Central memory CD4-positive, alpha-beta T cell (primary cell): ENCODE data around the gene GIGYF2.

Experiments used
- DNase-seq: peaks from one replicate; pipeline ENCODE4 v3.0.0; 2022

GIGYF2 gene

GRCh38 chr2:232883116-232883721 is 186.1 kb downstream of the GIGYF2 start:
- no peak for DNase-seq

- no peak for DNase-seq
These were observed 186.9 kb downstream of the GIGYF2 start for GRCh38 chr2:232884001-232884421.

DNA sequence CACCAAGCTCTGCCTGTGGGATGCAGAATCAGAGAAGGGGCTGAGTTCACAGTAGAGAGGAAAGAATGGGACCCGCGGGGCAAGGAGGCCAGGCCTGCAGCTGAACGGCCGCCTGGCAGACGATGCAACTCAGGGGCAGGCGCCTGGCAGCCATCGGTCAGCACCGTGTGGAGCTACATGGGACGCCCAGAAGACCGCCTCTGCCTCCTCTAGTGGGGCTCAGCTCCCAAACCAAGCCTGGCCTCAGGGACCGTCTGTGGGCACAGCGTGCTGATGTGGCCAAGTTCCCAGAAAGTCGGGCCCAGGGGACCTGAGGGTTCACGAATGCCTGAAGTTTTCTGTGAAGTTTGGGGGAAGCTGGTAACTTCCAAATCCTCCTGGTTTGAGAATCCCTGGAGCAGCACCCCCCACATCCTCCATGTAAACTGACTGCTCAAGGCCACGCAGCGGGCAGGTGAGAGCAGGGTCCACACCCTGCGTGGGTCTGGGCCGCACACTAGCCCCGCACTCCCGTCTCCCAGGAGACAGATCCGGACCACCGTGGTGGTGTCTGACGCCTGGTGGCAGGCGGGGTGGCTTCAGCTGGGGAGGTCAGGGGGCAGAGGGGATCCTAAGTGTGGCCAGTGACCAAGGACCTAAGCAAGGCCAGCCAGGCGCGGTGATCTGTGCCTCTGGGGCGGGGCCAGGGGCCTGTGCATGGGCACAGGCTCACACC is 187.6 kb downstream of the GIGYF2 start:
- DNase-seq = no peak

DNA sequence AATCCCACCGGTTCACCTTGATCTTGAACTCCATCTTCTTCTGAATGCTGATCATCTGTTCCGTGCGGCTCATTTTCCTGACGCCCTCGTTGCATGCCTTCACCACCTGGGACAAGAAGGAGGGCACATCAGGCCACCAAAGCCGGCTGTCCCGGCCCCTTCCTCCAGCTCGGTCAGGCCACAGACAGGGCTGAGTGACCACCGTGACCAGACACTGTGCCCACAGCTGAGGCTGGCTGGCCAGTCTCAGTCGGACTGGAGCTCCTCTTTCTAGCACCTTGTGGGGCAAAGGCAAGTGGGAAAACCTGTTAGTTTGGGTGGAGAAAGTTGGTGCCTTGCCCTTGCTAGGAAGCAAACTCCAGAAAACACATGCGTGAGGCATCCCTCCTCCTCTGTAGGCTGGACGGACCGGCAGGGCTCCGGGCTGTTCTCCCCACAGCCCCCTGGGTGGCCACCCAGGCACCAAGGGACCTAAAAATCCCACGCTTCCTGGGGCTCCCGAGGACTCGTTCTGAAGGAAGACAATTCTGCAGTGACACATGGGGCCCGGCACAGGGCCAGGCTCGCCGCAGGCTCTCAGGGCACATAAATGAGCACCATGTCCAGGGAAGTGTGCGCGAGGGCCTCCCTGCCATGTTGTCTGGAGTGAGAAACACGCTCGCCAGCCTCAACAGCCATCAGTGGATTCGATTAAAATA is 188.3 kb downstream of the GIGYF2 start:
- DNase-seq = no peak

DNA sequence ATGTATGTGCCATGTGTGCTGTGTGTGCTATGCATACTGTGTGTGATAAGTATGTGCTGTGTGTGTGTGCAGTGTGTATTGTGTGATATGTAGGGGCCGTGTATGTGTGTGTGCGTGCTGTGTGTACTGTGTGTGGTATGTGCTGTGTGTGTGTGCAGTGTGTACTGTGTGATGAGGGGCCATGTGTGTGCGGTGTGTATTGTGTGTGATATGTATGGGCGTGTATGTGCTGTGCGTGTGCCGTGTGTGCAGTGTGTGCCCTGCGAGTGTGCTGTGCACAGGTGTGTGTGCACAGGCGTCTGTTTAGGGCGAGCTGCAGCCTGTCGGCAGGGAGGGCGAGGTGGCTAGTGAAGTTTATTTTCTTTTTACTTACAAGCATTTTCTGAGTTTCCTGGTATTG is 189.0 kb downstream of the GIGYF2 start:
- DNase-seq = no peak

DNA sequence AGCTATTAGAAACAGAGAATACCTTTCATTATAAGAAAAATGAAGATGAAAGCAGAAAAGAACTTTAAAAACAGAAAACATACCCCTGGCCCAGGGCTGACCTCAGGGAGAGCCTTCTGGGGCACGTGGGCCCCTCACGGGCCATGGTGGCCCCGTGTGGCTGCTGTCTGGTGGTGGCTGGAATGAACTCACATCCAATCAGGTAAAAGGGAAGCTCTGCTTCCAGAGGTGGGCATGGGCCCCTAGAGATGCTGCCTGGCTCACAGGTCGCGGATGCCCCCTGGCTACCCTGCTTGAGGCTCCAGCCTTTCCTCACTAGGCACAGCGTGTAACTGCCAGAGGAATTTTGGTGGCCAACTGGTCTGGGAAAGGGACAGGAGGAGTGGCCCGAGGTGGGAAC is 189.5 kb downstream of the GIGYF2 start:
- no peak for DNase-seq

- no peak for DNase-seq
These were observed 190.2 kb downstream of the GIGYF2 start for GRCh38 chr2:232887171-232887850.

DNA sequence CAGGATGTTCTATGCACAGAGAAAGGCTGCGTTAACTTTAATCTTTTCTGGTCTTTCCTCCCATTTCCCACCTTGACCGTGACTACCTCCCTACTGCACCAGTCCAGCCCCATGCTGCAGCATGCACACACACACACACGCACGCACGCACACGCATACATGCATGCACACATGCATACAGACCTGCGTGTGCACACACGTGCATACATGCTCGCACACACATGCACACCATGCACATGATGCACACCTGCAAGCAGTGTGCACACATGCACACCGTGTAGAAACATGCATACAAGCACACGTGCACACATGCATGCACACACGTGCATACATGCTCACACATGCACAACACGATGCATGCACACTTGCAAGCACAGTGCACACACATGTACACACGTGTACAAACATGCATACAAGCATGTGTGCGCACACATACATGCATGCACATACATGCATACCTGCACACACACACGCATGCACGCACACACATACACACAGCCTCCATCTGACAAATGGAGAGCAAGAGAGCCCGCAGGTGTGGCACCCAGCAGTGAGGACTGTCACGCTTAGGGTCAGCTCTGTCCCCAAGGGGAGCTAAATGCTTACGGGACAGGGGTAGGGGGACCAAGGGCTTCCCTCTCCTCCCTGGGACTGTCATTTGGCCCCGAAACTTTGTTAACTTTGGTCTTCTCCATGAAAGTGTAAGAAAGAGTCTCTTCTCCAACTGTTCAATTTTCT is 191.1 kb downstream of the GIGYF2 start:
- DNase-seq = no peak

DNA sequence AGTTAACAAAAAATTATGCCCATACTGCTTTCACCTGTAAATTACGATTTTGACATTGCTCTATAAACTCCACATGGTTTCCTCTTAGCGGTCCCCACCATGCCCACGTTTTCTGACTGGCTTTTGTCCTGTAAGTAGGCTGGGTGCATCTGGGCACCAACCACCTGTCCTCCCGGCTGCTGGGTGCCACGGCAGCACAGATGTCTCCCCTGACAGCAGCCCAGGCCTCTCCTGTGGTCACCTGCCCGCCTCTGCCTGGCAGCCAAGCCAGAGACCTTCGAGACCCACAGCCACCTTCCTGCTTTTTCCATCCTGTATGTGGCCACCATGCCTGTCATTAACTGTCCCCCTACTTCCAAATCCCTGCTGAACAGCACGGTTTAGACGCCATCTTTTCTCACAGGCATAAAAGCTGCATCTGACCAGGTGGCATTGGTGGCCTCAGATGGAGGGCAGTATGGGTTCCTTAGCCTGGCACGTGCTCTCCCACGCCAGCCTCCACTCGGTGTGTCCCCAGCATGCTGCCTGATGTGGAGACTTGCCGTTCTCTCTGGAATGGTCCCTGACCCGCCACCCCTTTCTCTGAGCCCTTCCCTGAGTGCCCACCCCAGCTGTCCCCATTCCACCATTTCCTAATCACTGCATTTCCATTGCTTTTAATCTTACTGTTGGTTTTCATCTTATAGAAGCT is 191.9 kb downstream of the GIGYF2 start:
- no peak for DNase-seq

DNA sequence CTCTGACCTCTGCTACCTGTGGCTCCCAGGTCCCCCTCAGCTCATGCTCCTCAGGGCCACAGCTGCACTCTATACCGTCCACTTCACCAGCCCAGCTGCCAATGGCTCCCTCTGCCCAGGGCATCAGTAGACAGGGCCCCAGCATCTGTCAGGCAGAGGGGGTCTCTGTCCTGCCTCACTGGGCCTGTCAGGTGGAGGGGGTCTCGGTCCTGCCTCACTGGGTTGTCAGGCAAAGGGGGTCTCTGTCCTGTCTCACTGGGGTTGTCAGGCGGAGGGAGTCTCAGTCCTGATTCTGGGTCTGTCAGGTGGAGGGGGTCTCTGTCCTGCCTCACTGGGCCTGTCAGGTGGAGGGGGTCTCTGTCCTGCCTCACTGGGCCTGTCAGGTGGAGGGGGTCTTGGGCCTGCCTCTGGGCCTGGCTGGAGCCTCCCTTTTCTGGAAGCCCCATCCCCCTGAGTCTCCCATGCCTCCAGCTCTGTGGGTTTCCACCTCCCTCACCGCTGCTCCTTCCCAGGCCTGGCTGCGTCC is 192.8 kb downstream of the GIGYF2 start:
- DNase-seq = no peak

DNA sequence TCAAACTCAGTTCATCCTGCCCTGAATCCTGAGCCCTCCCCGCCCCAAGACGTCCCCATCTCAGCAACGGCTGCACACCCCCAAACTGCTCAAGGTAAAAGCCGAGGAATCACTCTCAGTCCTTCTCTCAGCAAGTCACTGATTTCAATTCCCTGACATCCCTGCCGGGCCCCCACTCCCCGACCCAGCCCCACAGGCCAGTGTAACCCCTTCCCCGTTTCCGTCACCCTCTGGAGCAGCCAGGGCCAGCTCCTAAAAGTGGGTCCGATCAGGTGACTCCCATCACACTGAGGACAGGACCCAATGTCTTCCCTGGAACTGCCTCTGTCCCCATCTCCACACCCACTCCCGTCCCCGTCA is 193.4 kb downstream of the GIGYF2 start:
- no peak for DNase-seq

GRCh38 chr2:232890896-232891601 is 193.9 kb downstream of the GIGYF2 start:
- no peak for DNase-seq

DNA sequence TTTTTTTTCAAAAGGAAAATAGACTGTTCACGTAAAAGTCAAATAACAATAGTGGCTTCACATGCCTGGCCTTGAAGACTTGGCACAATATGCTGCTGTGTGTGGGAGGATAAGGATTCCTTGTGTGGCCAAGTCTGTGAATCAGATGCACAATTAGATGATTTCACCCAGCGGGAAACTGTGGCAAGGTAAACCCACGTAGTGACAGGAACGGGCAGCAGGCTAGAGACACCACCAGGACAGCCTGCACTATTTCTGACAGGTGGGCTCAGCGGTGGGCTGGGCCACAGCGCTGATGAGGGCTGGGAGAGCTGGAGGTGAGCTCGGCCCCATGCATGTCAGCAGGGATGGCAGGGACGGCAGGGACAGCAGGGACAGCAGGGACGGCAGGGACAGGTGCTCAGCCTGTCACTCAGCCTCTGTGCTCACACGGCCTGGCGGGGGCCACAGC is 194.5 kb downstream of the GIGYF2 start:
- DNase-seq = no peak

- no peak for DNase-seq
These were observed 195.1 kb downstream of the GIGYF2 start for GRCh38 chr2:232892221-232892620.

- DNase-seq = no peak
These were observed 195.7 kb downstream of the GIGYF2 start for GRCh38 chr2:232892843-232893242.

GRCh38 chr2:232893834-232894233 is 196.7 kb downstream of the GIGYF2 start:
- no peak for DNase-seq

DNA sequence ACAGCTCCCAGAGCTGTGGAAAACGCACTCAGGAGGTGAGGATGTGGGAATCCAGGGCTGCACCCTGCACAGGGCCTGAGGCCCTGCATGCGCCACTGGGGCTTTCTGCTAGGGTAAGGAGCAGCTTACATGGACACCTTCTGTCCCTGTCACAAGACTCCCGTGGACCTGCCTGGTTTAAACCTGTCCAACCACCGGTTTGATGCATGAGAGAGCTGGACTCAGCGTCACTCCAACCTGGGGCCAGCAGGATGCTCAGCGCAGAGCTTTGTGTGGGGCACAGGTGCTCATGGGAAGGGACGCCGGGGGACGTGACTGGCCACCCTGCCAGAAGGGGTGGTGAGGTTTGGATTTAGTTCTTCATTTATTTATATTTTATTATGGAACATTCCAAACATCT is 197.1 kb downstream of the GIGYF2 start:
- no peak for DNase-seq

- no peak for DNase-seq
These were observed 197.6 kb downstream of the GIGYF2 start for GRCh38 chr2:232894746-232895145.

DNA sequence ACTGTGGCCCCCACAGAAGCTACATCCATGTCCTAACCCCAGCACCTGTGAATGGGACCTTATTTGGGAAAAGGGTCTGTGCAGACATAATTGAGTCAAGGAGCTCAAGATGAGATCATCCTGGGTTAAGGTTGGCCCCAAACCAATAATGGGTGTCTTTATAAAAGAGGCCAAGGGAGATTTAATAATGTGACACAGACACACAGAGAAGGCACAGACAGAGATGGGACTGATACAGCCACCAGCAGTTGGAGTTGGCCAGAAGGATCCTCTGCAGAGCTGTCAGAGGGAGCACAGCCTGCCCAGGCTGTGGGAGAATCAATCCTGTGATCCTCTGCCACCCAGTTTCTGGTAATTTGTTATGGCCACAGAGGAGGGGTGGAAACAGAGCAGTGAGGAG is 199.0 kb downstream of the GIGYF2 start:
- no peak for DNase-seq

DNA sequence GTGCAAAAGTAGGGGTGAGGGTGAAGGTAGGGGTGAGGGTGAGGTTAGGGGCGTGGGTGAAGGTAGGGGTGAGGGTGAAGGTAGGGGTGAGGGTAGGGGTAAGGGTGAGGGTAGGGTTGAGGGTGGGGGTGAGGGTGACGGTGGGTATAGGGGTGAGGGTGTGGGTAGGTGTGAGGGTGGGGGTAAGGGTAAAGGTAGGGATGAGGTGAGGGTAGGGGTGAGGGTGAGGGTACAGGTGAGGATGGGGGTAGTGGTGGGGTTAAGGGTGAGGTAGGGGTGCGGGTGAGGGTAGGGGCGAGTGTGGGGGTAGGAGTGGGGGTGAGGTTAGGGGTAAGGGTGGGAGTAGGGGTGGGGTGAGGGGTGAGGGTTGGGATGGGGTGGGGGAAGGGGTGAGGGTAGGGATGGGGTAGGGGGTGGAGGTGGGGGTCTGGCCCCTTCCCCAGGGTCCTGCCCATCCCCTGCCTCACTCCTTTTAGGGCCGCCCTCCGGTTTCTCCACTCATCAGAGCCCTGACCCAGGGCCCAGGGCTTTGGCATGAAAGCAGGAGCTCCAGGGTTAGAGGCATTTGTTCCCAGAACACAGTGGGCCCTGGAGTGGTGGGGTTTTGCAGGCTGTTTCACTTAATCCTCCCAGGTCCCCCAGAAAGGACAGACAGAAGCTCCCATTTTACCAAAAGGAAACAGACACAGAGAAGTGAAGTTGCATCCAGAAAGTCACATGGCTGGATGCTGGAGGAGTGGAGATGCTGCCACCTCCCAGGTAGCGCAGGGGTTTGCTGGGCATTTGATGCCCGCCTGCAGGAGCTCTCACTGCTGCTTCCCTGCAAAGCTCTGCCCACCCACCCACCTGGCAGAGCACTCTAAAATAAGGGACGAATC is 199.8 kb downstream of the GIGYF2 start:
- no peak for DNase-seq
